Astrocyte (in vitro differentiated cells and primary cell): Measurements from ENCODE around the gene TULP3. TPM values are rescaled to one million over a fixed set of nuclear protein-coding genes. Genes with fewer than 3 reads are reported as not detected.
A peak's percentile ranks its signal among the peaks of the same experiment; 100 is the strongest.
"Not testable (repeated sequence)": the region's sequence is repeated elsewhere in the genome, so short reads cannot be mapped to it uniquely, and the experiment has no call there.

Source experiments
- DNase-seq: peaks from one replicate; pipeline ENCODE4 v3.0.0-alpha.2; 2010; ENCODE audit warnings: low read depth
- FAIRE-seq: peaks from 2 replicates; lab custom pipeline; 2011; peaks lifted over from hg19 to GRCh38; lab: Jason Lieb, UNC
- H2AFZ ChIP-seq: 2 replicates; pipeline ENCODE4 v1.6.0; 2012; ENCODE audit warnings: low read depth, low read length, inconsistent platforms
- H3K27ac ChIP-seq: 2 replicates; pipeline ENCODE4 v1.5.1; 2011; ENCODE audit warnings: low read depth, low read length, inconsistent platforms
- H3K27me3 ChIP-seq: 2 replicates; pipeline ENCODE4 v1.6.0; 2011; ENCODE audit warnings: low read length, inconsistent platforms; ENCODE audit not compliant: insufficient read depth
- H3K36me3 ChIP-seq: 2 replicates; pipeline ENCODE4 v1.5.1; 2011; ENCODE audit warnings: low read length, inconsistent platforms; ENCODE audit not compliant: insufficient read depth
- H3K4me1 ChIP-seq: 2 replicates; pipeline ENCODE4 v1.5.1; 2011; ENCODE audit warnings: low read length, inconsistent platforms; ENCODE audit not compliant: insufficient read depth
- H3K4me2 ChIP-seq: 2 replicates; pipeline ENCODE4 v1.6.0; 2012; ENCODE audit warnings: low read length, inconsistent platforms
- H3K4me3 ChIP-seq: 2 replicates; pipeline ENCODE4 v1.5.1; 2011; ENCODE audit warnings: low read depth, mild to moderate bottlenecking, low read length, inconsistent platforms; ENCODE audit not compliant: insufficient read depth
- H3K79me2 ChIP-seq: 2 replicates; pipeline ENCODE4 v1.6.0; 2012; ENCODE audit warnings: mild to moderate bottlenecking, low read length, inconsistent platforms; ENCODE audit not compliant: insufficient read depth
- H3K9ac ChIP-seq: 2 replicates; pipeline ENCODE4 v1.6.0; 2012; ENCODE audit warnings: mild to moderate bottlenecking, low read length, inconsistent platforms
- H3K9me3 ChIP-seq: 2 replicates; pipeline ENCODE4 v1.5.1; 2012; ENCODE audit warnings: low read depth, mild to moderate bottlenecking, low read length, inconsistent platforms; ENCODE audit not compliant: insufficient read depth
- H4K20me1 ChIP-seq: 2 replicates; pipeline ENCODE4 v1.6.0; 2012; ENCODE audit warnings: low read length, inconsistent platforms; ENCODE audit not compliant: insufficient read depth
- H3K27ac Mint-ChIP-seq: one replicate; pipeline ENCODE4 v1.8.0; 2021; ENCODE audit warnings: mild to moderate bottlenecking, mixed read lengths; ENCODE audit not compliant: unreplicated experiment
- H3K27me3 Mint-ChIP-seq: one replicate; pipeline ENCODE4 v1.8.0; 2021; ENCODE audit warnings: low read depth, mixed read lengths; ENCODE audit not compliant: unreplicated experiment
- H3K36me3 Mint-ChIP-seq: one replicate; pipeline ENCODE4 v1.8.0; 2021; ENCODE audit warnings: low read depth, mixed read lengths; ENCODE audit not compliant: unreplicated experiment
- H3K4me1 Mint-ChIP-seq: one replicate; pipeline ENCODE4 v1.8.0; 2021; ENCODE audit warnings: low read depth, mixed read lengths; ENCODE audit not compliant: unreplicated experiment
- H3K4me3 Mint-ChIP-seq: one replicate; pipeline ENCODE4 v1.8.0; 2021; ENCODE audit warnings: mild to moderate bottlenecking, moderate library complexity, mixed read lengths; ENCODE audit not compliant: unreplicated experiment
- H3K9me3 Mint-ChIP-seq: one replicate; pipeline ENCODE4 v1.8.0; 2021; ENCODE audit warnings: mild to moderate bottlenecking, mixed read lengths; ENCODE audit not compliant: unreplicated experiment
- EZH2 ChIP-seq: IDR thresholded peaks from 2 replicates; pipeline ENCODE4 v1.6.1; 2012; ENCODE audit warnings: mild to moderate bottlenecking, low read length, inconsistent platforms; ENCODE audit not compliant: insufficient read depth
- total RNA-seq: library from RNA; stranded (reverse); gene quantifications from 2 replicates; pipeline ENCODE4 v1.2.1, GENCODE V29; 2021
- TF ChIP-seq, protein P1 (sequence below): IDR thresholded peaks from 2 replicates; pipeline ENCODE4 v1.5.1; 2011; ENCODE audit warnings: low read depth, mild to moderate bottlenecking, inconsistent platforms, low read length, moderate library complexity; ENCODE audit not compliant: insufficient read depth

TULP3 gene
- total RNA-seq, 1 donor from 2014 or later: 23.6 TPM

- Histone ChIP-seq H3K9me3 (no peaks in the 10 kb centered on the region), H3K9ac (no peak overlapping the region), H3K4me2 (no peak overlapping the region), H3K27me3 (no peaks in the 10 kb centered on the region), H2AFZ (no peak overlapping the region), H3K36me3 (peaks cover 20% of the 10 kb centered on the region), H4K20me1 (no peaks in the 10 kb centered on the region), H3K4me3 (no peak overlapping the region), H3K4me1 (no peaks in the 10 kb centered on the region), H3K27ac (no peak overlapping the region), H3K79me2 (no peaks in the 10 kb centered on the region)
- H3K27me3 Mint-ChIP-seq: peaks cover 2% of the 10 kb centered on the region
- FAIRE-seq (no peak), DNase-seq (no peak)
- TF ChIP-seq, protein P1, sequence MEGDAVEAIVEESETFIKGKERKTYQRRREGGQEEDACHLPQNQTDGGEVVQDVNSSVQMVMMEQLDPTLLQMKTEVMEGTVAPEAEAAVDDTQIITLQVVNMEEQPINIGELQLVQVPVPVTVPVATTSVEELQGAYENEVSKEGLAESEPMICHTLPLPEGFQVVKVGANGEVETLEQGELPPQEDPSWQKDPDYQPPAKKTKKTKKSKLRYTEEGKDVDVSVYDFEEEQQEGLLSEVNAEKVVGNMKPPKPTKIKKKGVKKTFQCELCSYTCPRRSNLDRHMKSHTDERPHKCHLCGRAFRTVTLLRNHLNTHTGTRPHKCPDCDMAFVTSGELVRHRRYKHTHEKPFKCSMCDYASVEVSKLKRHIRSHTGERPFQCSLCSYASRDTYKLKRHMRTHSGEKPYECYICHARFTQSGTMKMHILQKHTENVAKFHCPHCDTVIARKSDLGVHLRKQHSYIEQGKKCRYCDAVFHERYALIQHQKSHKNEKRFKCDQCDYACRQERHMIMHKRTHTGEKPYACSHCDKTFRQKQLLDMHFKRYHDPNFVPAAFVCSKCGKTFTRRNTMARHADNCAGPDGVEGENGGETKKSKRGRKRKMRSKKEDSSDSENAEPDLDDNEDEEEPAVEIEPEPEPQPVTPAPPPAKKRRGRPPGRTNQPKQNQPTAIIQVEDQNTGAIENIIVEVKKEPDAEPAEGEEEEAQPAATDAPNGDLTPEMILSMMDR: no peak
- TF ChIP-seq EZH2: no peak
- H3K4me3 Mint-ChIP-seq: no peak overlapping the region
- H3K27ac Mint-ChIP-seq: no peak overlapping the region
- no peaks in the 10 kb centered on the region for H3K9me3 Mint-ChIP-seq
- H3K4me1 Mint-ChIP-seq: peaks cover 2% of the 10 kb centered on the region
- no peaks in the 10 kb centered on the region for H3K36me3 Mint-ChIP-seq
Measured at GRCh38 chr12:2862876-2863275, 27.8 kb upstream of the TULP3 start.

DNA sequence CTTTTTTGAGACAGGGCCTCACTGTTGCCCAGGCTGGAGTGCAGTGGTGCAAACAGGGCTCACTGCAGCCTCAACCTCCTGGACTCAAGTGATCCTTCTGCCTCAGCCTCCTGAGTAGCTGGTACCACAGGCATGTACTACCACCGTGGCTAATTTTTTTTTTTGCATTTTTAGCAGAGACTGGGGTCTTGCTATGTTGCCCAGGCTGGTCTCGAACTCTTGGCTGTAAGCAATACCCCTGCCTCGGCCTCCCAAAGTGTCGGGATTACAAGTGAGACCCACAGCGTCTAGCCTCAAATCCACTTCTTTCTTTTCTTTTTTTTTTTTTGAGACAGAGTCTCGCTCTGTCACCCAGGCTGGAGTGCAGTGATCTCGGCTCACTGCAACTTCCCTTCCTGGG lies 27.3 kb upstream of the TULP3 start:
- not testable (repeated sequence) for DNase-seq, H3K4me2 ChIP-seq, H3K27me3 ChIP-seq, FAIRE-seq, H3K9me3 Mint-ChIP-seq, H3K4me3 Mint-ChIP-seq, H4K20me1 ChIP-seq, H3K9ac ChIP-seq, H3K27ac ChIP-seq, H3K4me1 Mint-ChIP-seq, H3K27ac Mint-ChIP-seq, H3K36me3 Mint-ChIP-seq, H3K27me3 Mint-ChIP-seq, H3K79me2 ChIP-seq, H3K4me1 ChIP-seq, H3K9me3 ChIP-seq, H3K4me3 ChIP-seq, H2AFZ ChIP-seq
- peaks cover 23% of the 10 kb centered on the region for H3K36me3 ChIP-seq

- no peak overlapping the region for H3K27ac Mint-ChIP-seq
- no peak for TF ChIP-seq EZH2
- TF ChIP-seq, protein P1: no peak
- H4K20me1 ChIP-seq: no peaks in the 10 kb centered on the region
Measured at GRCh38 chr12:2864198-2864597, 26.5 kb upstream of the TULP3 start.

DNA sequence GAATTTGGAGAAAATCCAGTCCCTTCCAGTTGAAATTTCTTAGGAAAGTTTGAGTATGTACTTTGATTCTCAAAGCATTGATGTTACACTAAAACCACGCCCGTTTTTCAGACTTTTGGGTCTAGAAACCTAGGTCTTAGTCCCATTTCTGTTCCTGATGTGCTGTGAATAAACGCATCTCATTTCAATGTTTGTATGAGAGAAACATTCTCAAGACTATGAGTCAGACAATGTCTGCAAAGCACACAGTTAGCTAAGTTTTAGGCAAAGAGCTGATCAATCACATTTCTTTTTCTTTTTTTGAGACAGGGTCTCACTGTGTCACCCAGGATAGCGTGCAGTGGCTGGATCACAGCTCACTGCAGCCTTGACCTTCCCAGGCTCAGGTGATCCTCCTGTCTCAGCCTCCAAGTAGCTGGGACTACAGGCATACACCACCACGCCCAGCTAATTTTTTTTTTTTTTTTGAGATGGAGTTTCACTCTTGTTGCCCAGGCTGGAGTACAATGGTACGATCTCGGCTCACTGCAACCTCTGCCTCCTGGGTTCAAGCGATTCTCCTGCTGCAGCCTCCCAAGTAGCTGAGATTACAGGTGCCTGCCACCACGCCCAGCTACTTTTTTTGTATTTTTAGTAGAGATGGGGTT lies 21.6 kb upstream of the TULP3 start:
- H3K4me3 Mint-ChIP-seq, H3K9me3 ChIP-seq, H3K4me1 Mint-ChIP-seq, H3K27me3 ChIP-seq, H3K9me3 Mint-ChIP-seq, H3K4me1 ChIP-seq, H3K36me3 Mint-ChIP-seq, H4K20me1 ChIP-seq, H3K9ac ChIP-seq, H2AFZ ChIP-seq, H3K4me3 ChIP-seq, H3K27ac ChIP-seq, H3K27me3 Mint-ChIP-seq: not testable (repeated sequence)
- Histone ChIP-seq H3K4me2 (peak overlapping the region; percentile 23), H3K36me3 (peaks cover 25% of the 10 kb centered on the region), H3K79me2 (peaks cover 24% of the 10 kb centered on the region)
- FAIRE-seq (peak; percentile 54), DNase-seq (peak; percentile 53)
- H3K27ac Mint-ChIP-seq: peak overlapping the region; percentile 14

More at GRCh38 chr12:2864198-2864597, 26.5 kb upstream of the TULP3 start:
- Histone ChIP-seq H3K4me2 (no peak overlapping the region), H3K79me2 (no peaks in the 10 kb centered on the region), H3K4me1 (no peaks in the 10 kb centered on the region), H3K9ac (no peak overlapping the region), H3K27ac (no peak overlapping the region), H2AFZ (no peak overlapping the region), H3K4me3 (no peak overlapping the region), H3K9me3 (no peaks in the 10 kb centered on the region), H3K36me3 (peaks cover 23% of the 10 kb centered on the region), H3K27me3 (no peaks in the 10 kb centered on the region)
- no peak for FAIRE-seq
- Mint-ChIP-seq H3K9me3 (no peaks in the 10 kb centered on the region), H3K4me3 (no peak overlapping the region), H3K36me3 (no peaks in the 10 kb centered on the region), H3K27me3 (no peaks in the 10 kb centered on the region), H3K4me1 (peaks cover 5% of the 10 kb centered on the region)
- no peak for DNase-seq
